Adrenal gland (tissue), 12 donors: ENCODE data around the gene IL9. TPM values are rescaled to one million over a fixed set of nuclear protein-coding genes. Genes with fewer than 3 reads are reported as not detected.

ENCODE experiments used
- DNase-seq, 7 donors: peaks; one replicate each; pipeline ENCODE4 v3.0.0-alpha.2; 2019 to 2020
- H3K27ac ChIP-seq, 5 donors: fragments of 200-600 bp; sonication (generic) in 4 of 5; 1 replicate in 3 of 5; 2 replicates in 2 of 5; pipeline versions ENCODE4 v1.5.1 to v1.8.0; 2016 to 2020; ENCODE audit warnings: mild to moderate bottlenecking in 1 of 5
- H3K27me3 ChIP-seq: fragments of 200-600 bp; 2 replicates; pipeline ENCODE4 v1.8.0; 2021
- H3K36me3 ChIP-seq, 2 donors: fragments of 200-600 bp; replicated peaks in 1 of 2; 1 replicate in 1 of 2; 2 replicates in 1 of 2; pipeline versions ENCODE4 v1.5.1 to v1.8.0; 2018 to 2022
- H3K4me1 ChIP-seq, 2 donors: fragments of 200-600 bp; replicated peaks in 1 of 2; 1 replicate in 1 of 2; 2 replicates in 1 of 2; pipeline versions ENCODE4 v1.5.1 to v1.8.0; 2018 to 2021
- H3K4me3 ChIP-seq, 4 donors: fragments of 200-600 bp; sonication (generic) in 3 of 4; one replicate each; pipeline ENCODE4 v1.5.1; 2016 to 2018
- H3K9me3 ChIP-seq, 3 donors: fragments of 200-600 bp; sonication (generic) in 1 of 3; replicated peaks in 1 of 3; 1 replicate in 2 of 3; 2 replicates in 1 of 3; pipeline versions ENCODE4 v1.5.1 to v1.8.0; 2016 to 2021
- CTCF ChIP-seq, 6 experiments: fragments of 450-650 bp in 4 of 6; fragments of 200-600 bp in 2 of 6; sonication (generic) in 1 of 6; IDR thresholded peaks; 1 replicate in 5 of 6; 2 replicates in 1 of 6; pipeline versions ENCODE4 v1.5.1 to v1.8.0; 2016 to 2021; ENCODE audit warnings: antibody characterized with exemption in 6 of 6, mild to moderate bottlenecking in 2 of 6, moderate library complexity in 1 of 6
- POLR2A ChIP-seq, 2 donors: fragments of 450-650 bp; IDR thresholded peaks; one replicate each; pipeline ENCODE4 v1.6.1; 2017; ENCODE audit warnings: antibody characterized with exemption in 2 of 2, mild to moderate bottlenecking in 2 of 2, moderate library complexity in 1 of 2
- WGBS, 4 donors: extraction: QIAGEN DNeasy Blood & Tissue Kit in 2 of 4; methylation state at CpG; one replicate each; pipeline versions ENCODE4 v1.1.5 to v1.1.7; 2013 to 2017; 5-methylcytosine and 5-hydroxymethylcytosine counted together
- intact Hi-C, 2 donors: fragments of 100-400 bp; cut with DNase I; formaldehyde crosslinking; loops; one replicate each; pipeline versions ENCODE4 v1.14.1 to v1.15.0; 2022 to 2023
- polyA plus RNA-seq, 3 donors: library from polyadenylated mRNA; stranded (reverse); fragments of 200-250 nt in 2 of 3; fragments of 350-450 nt in 1 of 3; fragmentation: Illumina TruSeq in 1 of 3; extraction: RNeasy Lipid Tissue Mini Kit (QIAGEN cat#74804) in 1 of 3; gene quantifications; one replicate each; pipeline ENCODE4 v1.2.3, GENCODE V29; 2013 to 2014
- total RNA-seq, 9 donors: library from RNA; depleted of rRNA in 4 of 9; stranded (reverse); fragments of >200 nt in 4 of 9; fragments of 120-200 nt in 1 of 9; fragmentation: NEBNext Ultra II Directional in 1 of 9; extraction: Animal tissue kit (Norgen Biotek cat#: 25700) in 1 of 9; gene quantifications; one replicate each; pipeline versions ENCODE4 v1.1.0 to v1.2.4, GENCODE V29; 2013 to 2023
- donor health status: healthy with polysubstance abuse.
- donor health status: Bipolar disorder and iron deficiency.
- donor health status: DM: yes; HTN: yes; CAD: no.
- donor health status: DM: no; HTN: no; CAD: no.
- donor health status: DM: no; HTN: no; CAD: no.
- donor health status: DM: yes; HTN: yes; CAD: no.

IL9 gene
- total and polyA plus RNA-seq, 12 donors = not detected

- H3K4me1 ChIP-seq = no peaks in the 10 kb centered on the region
- TF ChIP-seq CTCF (IDR thresholded peaks at IDR 0.05) = no peak
- no peak for TF ChIP-seq POLR2A (IDR thresholded peaks at IDR 0.05)
- peaks cover 11% of the 10 kb centered on the region for H3K27me3 ChIP-seq
- DNase-seq = no peak
- H3K36me3 ChIP-seq = no peaks in the 10 kb centered on the region
- no peak overlapping the region for H3K4me3 ChIP-seq
- no peaks in the 10 kb centered on the region for H3K9me3 ChIP-seq
- H3K27ac ChIP-seq = no peak overlapping the region
- intact Hi-C loops = no loop called here
These were observed 3.9 kb downstream of the IL9 start for GRCh38 chr5:135891791-135892190.

GRCh38 chr5:135891268-135891667, 4.4 kb downstream of the IL9 start:
- H3K27ac ChIP-seq = no peak overlapping the region
- H3K27me3 ChIP-seq = peaks cover 11% of the 10 kb centered on the region
- H3K9me3 ChIP-seq = no peaks in the 10 kb centered on the region
- H3K4me1 ChIP-seq = no peaks in the 10 kb centered on the region
- TF ChIP-seq POLR2A (IDR thresholded peaks at IDR 0.05) (no peak), CTCF (IDR thresholded peaks at IDR 0.05) (no peak)
- intact Hi-C loops = no loop called here
- WGBS, 4 donors = 48 to 76% (median 63%) methylated on average over 2 of the region's 2 CpGs
- no peaks in the 10 kb centered on the region for H3K36me3 ChIP-seq
- no peak for DNase-seq
- H3K4me3 ChIP-seq = no peak overlapping the region

- Histone ChIP-seq H3K9me3 (no peaks in the 10 kb centered on the region), H3K27me3 (peaks cover 11% of the 10 kb centered on the region), H3K36me3 (no peaks in the 10 kb centered on the region), H3K4me1 (no peaks in the 10 kb centered on the region), H3K27ac (no peak overlapping the region), H3K4me3 (no peak overlapping the region)
- no peak for DNase-seq
- 77 to 88% (median 86%) methylated on average over 5 of the region's 5 CpGs for WGBS, 4 donors
- TF ChIP-seq POLR2A (IDR thresholded peaks at IDR 0.05) (no peak), CTCF (IDR thresholded peaks at IDR 0.05) (no peak)
- intact Hi-C loops = no loop called here
These were observed 4.8 kb downstream of the IL9 start for GRCh38 chr5:135890867-135891266.

- intact Hi-C loops = no loop called here
- H3K4me3 ChIP-seq = no peak overlapping the region
- no peak overlapping the region for H3K27ac ChIP-seq
- DNase-seq = no peak
- WGBS, 4 donors = 56 to 72% (median 62%) methylated on average over 2 of the region's 2 CpGs
- no peaks in the 10 kb centered on the region for H3K36me3 ChIP-seq
- H3K9me3 ChIP-seq = no peaks in the 10 kb centered on the region
- no peaks in the 10 kb centered on the region for H3K4me1 ChIP-seq
- H3K27me3 ChIP-seq = peaks cover 7% of the 10 kb centered on the region
- TF ChIP-seq POLR2A (IDR thresholded peaks at IDR 0.05) (no peak), CTCF (IDR thresholded peaks at IDR 0.05) (no peak)
These were observed 5.3 kb downstream of the IL9 start for GRCh38 chr5:135890296-135890695.
